K562 (cell line): ENCODE measurements around the gene NIPSNAP3A. TPM values are rescaled to one million over a fixed set of nuclear protein-coding genes. Genes with fewer than 3 reads are reported as not detected.

Experiments
- ATF7 ChIP-seq: fragments of 450-650 bp; IDR thresholded peaks from 2 replicates; pipeline ENCODE4 v1.7.1; 2014; ENCODE audit warnings: mild to moderate bottlenecking, moderate library complexity
- E2F8 ChIP-seq: fragments of 450-650 bp; IDR thresholded peaks from 2 replicates; pipeline ENCODE4 v1.7.1; 2018; ENCODE audit warnings: mild to moderate bottlenecking, low read depth; ENCODE audit not compliant: partially characterized antibody
- ELF1 ChIP-seq: fragments of 200-800 bp; sonication (Bioruptor generic); IDR thresholded peaks from 2 replicates; pipeline ENCODE4 v1.6.1; 2016; ENCODE audit warnings: missing genetic modification characterization, missing compliant biosample characterization
- ESRRB ChIP-seq: fragments of 250-450 bp; sonication (Bioruptor Pico); IDR thresholded peaks from 2 replicates; pipeline ENCODE4 v1.5.0; 2020; ENCODE audit warnings: mild to moderate bottlenecking, moderate library complexity, borderline replicate concordance
- FOSL1 ChIP-seq: fragments of 200-800 bp; sonication (Bioruptor generic); conservative IDR thresholded peaks from 2 replicates; pipeline ENCODE4 v1.6.1; 2016; ENCODE audit warnings: missing genetic modification characterization, missing compliant biosample characterization
- HCFC1 ChIP-seq: IDR thresholded peaks from 2 replicates; pipeline ENCODE4 v1.6.1; 2012; ENCODE audit warnings: low read depth, low read length, improper control_type of control experiment
- HDAC1 ChIP-seq, 2 experiments: fragments of 450-650 bp; IDR thresholded peaks; 2 replicates each; pipeline ENCODE4 v1.6.1; 2016 to 2017; ENCODE audit warnings: inconsistent platforms in 1 of 2, mild to moderate bottlenecking in 1 of 2, moderate library complexity in 1 of 2
- HLTF ChIP-seq: fragments of 450-650 bp; IDR thresholded peaks from 2 replicates; pipeline ENCODE4 v1.6.1; 2016
- KDM5B ChIP-seq: fragments of 200-600 bp; sonication (generic); IDR thresholded peaks from 2 replicates; pipeline ENCODE4 v1.6.1; 2012; ENCODE audit warnings: low read depth, mild to moderate bottlenecking, moderate library complexity, low read length, control low read depth, inconsistent platforms; ENCODE audit not compliant: insufficient replicate concordance
- KLF1 ChIP-seq: fragments of 450-650 bp; IDR thresholded peaks from 2 replicates; pipeline ENCODE4 v1.6.1; 2016; ENCODE audit warnings: missing genetic modification characterization, missing compliant biosample characterization
- KLF6 ChIP-seq: fragments of 250-450 bp; sonication (Bioruptor Pico); IDR thresholded peaks from 2 replicates; pipeline ENCODE4 v1.4.0; 2020; ENCODE audit warnings: mild to moderate bottlenecking, moderate library complexity, borderline replicate concordance
- LCOR ChIP-seq: sonication (generic); formaldehyde crosslinking; IDR thresholded peaks from 2 replicates; pipeline ENCODE4 v1.8.0; 2022; ENCODE audit warnings: mild to moderate bottlenecking, missing genetic modification reagents
- MCM2 ChIP-seq: fragments of 450-650 bp; IDR thresholded peaks from 2 replicates; pipeline ENCODE4 v1.6.1; 2017; ENCODE audit warnings: low read depth, mild to moderate bottlenecking
- MYC ChIP-seq, 2 experiments: fragments of 250-450 bp in 1 of 2; sonication (Bioruptor Pico) in 1 of 2; IDR thresholded peaks; 2 replicates each; pipeline versions ENCODE4 v1.5.1 to v1.6.1; 2012 to 2021; ENCODE audit warnings: low read depth in 2 of 2, borderline replicate concordance in 1 of 2, improper control_type of control experiment in 1 of 2, low read length in 1 of 2, mild to moderate bottlenecking in 1 of 2, moderate library complexity in 1 of 2
- NR2C2 ChIP-seq, 2 experiments: fragments of 200-800 bp in 1 of 2; sonication (Bioruptor generic) in 1 of 2; sonication (generic) in 1 of 2; formaldehyde crosslinking in 1 of 2; IDR thresholded peaks; 2 replicates each; pipeline versions ENCODE4 v1.6.1 to v1.8.0; 2016 to 2022; ENCODE audit warnings: mild to moderate bottlenecking in 1 of 2, missing compliant biosample characterization in 1 of 2, missing genetic modification characterization in 1 of 2, missing genetic modification reagents in 1 of 2
- RCOR1 ChIP-seq, 2 experiments: IDR thresholded peaks; 2 replicates each; pipeline ENCODE4 v1.6.1; 2012; ENCODE audit warnings: low read depth in 2 of 2, low read length in 2 of 2, borderline replicate concordance in 1 of 2, improper control_type of control experiment in 1 of 2
- SMAD4 ChIP-seq: fragments of 250-450 bp; sonication (Bioruptor Pico); conservative IDR thresholded peaks from 2 replicates; pipeline ENCODE4 v1.8.0; 2021; ENCODE audit warnings: inconsistent platforms, mild to moderate bottlenecking, moderate library complexity
- SUPT5H ChIP-seq: fragments of 450-650 bp; IDR thresholded peaks from 2 replicates; pipeline ENCODE4 v1.6.1; 2016
- VEZF1 ChIP-seq: fragments of 200-800 bp; sonication (Bioruptor generic); IDR thresholded peaks from 2 replicates; pipeline ENCODE4 v1.6.1; 2017; ENCODE audit warnings: missing genetic modification characterization, missing compliant biosample characterization
- ZNF12 ChIP-seq: sonication (generic); formaldehyde crosslinking; IDR thresholded peaks from 2 replicates; pipeline ENCODE4 v1.4.0; 2020; ENCODE audit warnings: mild to moderate bottlenecking, missing genetic modification reagents
- polyA plus RNA-seq, 8 experiments: library from polyadenylated mRNA; depleted of rRNA in 4 of 8; stranded (reverse) in 5 of 8; unstranded in 3 of 8; fragments of >200 nt; fragmentation: Nextera tagmentation in 2 of 8; fragmentation: Illumina TruSeq in 1 of 8; extraction: Ambion mirVana in 2 of 8; extraction: Trizol in 1 of 8; gene quantifications; 2 replicates each; pipeline versions ENCODE4 v1.2.1 to v1.2.3, GENCODE V29; 2011 to 2014; ENCODE audit warnings: inconsistent platforms in 1 of 8, missing spikeins in 1 of 8
- total RNA-seq, 7 experiments: library from RNA; depleted of rRNA in 6 of 7; stranded (reverse); fragments of >200 nt in 6 of 7; fragmentation: Illumina TruSeq in 2 of 7; extraction: Trizol in 2 of 7; gene quantifications; 2 replicates each; pipeline versions ENCODE4 v1.2.1 to v1.2.3, GENCODE V29; 2011 to 2021; ENCODE audit warnings: low replicate concordance in 1 of 7

The NIPSNAP3A gene
- total and polyA plus RNA-seq, 9 of the 15 experiments (the other 6 are each of a cell fraction or from before 2014, with no cell fraction given) = 25.3 to 132 (median 40.5) TPM

DNA sequence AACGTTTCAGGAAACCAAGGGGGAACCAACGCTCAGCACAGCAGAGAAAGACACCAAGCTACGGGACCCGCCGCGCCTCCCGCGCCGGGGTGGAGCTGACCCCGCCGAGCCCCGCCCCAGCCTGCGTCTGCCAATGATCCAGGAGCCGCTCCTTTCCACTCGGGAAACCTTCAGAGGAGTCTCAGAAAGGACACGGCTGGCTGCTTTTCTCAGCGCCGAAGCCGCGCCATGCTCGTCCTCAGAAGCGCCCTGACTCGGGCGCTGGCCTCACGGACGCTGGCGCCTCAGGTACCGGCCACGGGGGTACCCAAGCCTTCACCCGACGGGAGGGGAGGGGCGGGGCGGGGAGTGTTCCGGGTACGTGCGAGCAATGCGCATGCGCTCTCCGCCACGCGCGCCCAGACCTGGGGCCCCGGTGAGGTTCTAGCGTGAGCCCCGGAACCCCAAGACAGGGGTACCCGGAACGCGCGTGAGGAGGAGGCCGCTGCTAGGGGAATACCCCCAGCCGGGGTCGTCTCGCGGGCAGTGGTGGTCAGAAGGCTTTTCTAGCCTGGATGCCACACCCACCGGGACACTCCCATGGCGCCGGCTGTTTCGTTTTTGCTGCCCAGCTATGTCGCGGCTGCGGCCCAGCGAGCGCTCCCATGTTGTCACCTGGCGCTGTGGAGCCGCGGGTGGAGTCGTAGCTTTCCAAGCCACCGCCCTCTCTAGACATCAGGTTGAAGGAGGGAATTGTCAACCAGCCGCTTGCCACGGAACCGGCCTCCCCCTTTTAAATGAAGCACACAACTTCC, at the start of gene NIPSNAP3A (continued):
- TF ChIP-seq VEZF1 (CRISPR knock-in tag) (peak; percentile 89; the same call in 1 of the 2 replicates), HLTF (no peak), LCOR (CRISPR knock-in tag) (peak; percentile 63; the same call in 1 of the 2 replicates), SUPT5H (peak; percentile 74; the same call in 1 of the 2 replicates), NR2C2 (CRISPR knock-in tag; IDR thresholded peaks at IDR 0.05) (peak; percentile 56; the same call in 1 of the 2 replicates), NR2C2 (tag; IDR thresholded peaks at IDR 0.05) (peak; percentile 95), ESRRB (CRISPR knock-in tag) (no peak), ZNF12 (CRISPR knock-in tag) (peak; percentile 67), KLF6 (CRISPR knock-in tag) (peak; percentile 54; the same call in 1 of the 2 replicates), ELF1 (tag) (peak; percentile 77), SMAD4 (0 out of 2 replicates have a peak, but pooled peaks have one; percentile 62), HCFC1 (peak; percentile 26; the same call in 1 of the 2 replicates), KDM5B (peak; percentile 47), MYC (IDR thresholded peaks at IDR 0.05; ENCODE audit: low read depth, low read length) (peak; percentile 72), MYC (CRISPR knock-in tag; IDR thresholded peaks at IDR 0.05; ENCODE audit: borderline replicate concordance, low read depth) (no peak), KLF1 (tag) (peak; percentile 36; the same call in 1 of the 2 replicates), RCOR1 (IDR thresholded peaks at IDR 0.05; ENCODE audit: borderline replicate concordance in 1 of 2, low read depth in 2 of 2, low read length in 2 of 2) (no peak), FOSL1 (tag) (0 out of 2 replicates have a peak, but pooled peaks have one; percentile 18), MCM2 (no peak), HDAC1 (IDR thresholded peaks at IDR 0.05) (peak in 1 of 2 experiments; percentile 75; a peak in 2 of 4 replicates), E2F8 (peak; percentile 51), ATF7 (peak; percentile 62)
